Calu3 (cell line): ENCODE data around the gene PLEKHO2. TPM values are rescaled to one million over a fixed set of nuclear protein-coding genes. Genes with fewer than 3 reads are reported as not detected.
A peak's percentile ranks its signal among the peaks of the same experiment; 100 is the strongest.

Source experiments
- BruUV-seq: library from RNA; stranded (reverse); fragments of 400-500 nt; replicated peaks from 2 replicates; lab custom pipeline; 2021; lab: Mats Ljungman, UMichigan
- CTCF ChIA-PET: fragments of 300-600 bp; sonication (Branson Sonifier 250); formaldehyde crosslinking; loops from one replicate; lab custom pipeline; 2022; ENCODE audit warnings: antibody characterized with exemption; lab: Charles Lee
- DNase-seq: peaks from one replicate; pipeline ENCODE4 v3.0.0; 2022
- H3K27ac Mint-ChIP-seq: one replicate; pipeline ENCODE4 v1.8.0; 2022; ENCODE audit warnings: mixed read lengths; ENCODE audit not compliant: unreplicated experiment
- H3K27me3 Mint-ChIP-seq: one replicate; pipeline ENCODE4 v1.8.0; 2022; ENCODE audit warnings: mixed read lengths; ENCODE audit not compliant: unreplicated experiment
- H3K36me3 Mint-ChIP-seq: one replicate; pipeline ENCODE4 v1.8.0; 2022; ENCODE audit warnings: mild to moderate bottlenecking, moderate library complexity, mixed read lengths; ENCODE audit not compliant: insufficient read depth, unreplicated experiment
- H3K4me1 Mint-ChIP-seq: one replicate; pipeline ENCODE4 v1.8.0; 2022; ENCODE audit warnings: mild to moderate bottlenecking, low read depth, mixed read lengths; ENCODE audit not compliant: unreplicated experiment
- H3K4me3 Mint-ChIP-seq: one replicate; pipeline ENCODE4 v1.8.0; 2022; ENCODE audit warnings: mild to moderate bottlenecking, low read depth, moderate library complexity, mixed read lengths; ENCODE audit not compliant: unreplicated experiment
- H3K9me3 Mint-ChIP-seq: one replicate; pipeline ENCODE4 v1.8.0; 2022; ENCODE audit warnings: low read depth, mixed read lengths; ENCODE audit not compliant: unreplicated experiment
- intact Hi-C: fragments of 100-400 bp; cut with micrococcal nuclease; formaldehyde crosslinking; loops from one replicate; pipeline ENCODE4 v1.10.0; 2022; ENCODE audit not compliant: unreplicated experiment
- total RNA-seq: library from RNA; stranded (reverse); gene quantifications from 2 replicates; pipeline ENCODE4 v1.2.3, GENCODE V29; 2022
- TF ChIP-seq, protein P1 (sequence below): fragments of 200-600 bp; IDR thresholded peaks from one replicate; pipeline ENCODE4 v1.8.0; 2022; ENCODE audit warnings: antibody characterized with exemption; ENCODE audit not compliant: unreplicated experiment

PLEKHO2 gene
- total RNA-seq, 1 experiment from 2014 or later: 2.0 TPM

DNA sequence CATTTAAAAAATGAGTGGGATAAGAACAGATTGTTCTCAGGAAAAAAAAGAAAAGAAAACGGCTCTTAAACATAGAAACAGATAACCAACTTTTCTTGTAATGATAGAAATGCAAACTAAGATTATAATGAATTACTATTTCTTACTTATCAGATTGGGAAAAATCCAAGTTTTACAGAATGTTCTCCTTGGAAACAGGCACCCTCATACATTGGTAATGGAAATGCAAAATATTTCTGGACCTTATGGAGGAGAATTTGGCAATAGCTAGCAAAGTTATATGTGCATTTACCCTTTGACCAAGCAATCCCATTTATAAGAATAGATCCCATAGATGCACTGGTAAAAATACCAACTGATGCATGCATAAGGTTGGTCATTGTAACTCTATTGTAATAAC, 66.3 kb downstream of the PLEKHO2 start:
- Mint-ChIP-seq H3K27me3 (peaks cover 52% of the 10 kb centered on the region), H3K36me3 (peaks cover 5% of the 10 kb centered on the region), H3K4me1 (peaks cover 15% of the 10 kb centered on the region), H3K4me3 (no peak overlapping the region), H3K9me3 (peaks cover 4% of the 10 kb centered on the region), H3K27ac (no peak overlapping the region)
- BruUV-seq: no TSS peak
- DNase-seq: no peak
- CTCF ChIA-PET: interaction anchor here (0.6 kb wide), 1 partner anchor 781 kb away, joined by 3 read pairs; no protein-coding TSS in a partner anchor
- intact Hi-C loops: no loop called here
- TF ChIP-seq, protein P1, sequence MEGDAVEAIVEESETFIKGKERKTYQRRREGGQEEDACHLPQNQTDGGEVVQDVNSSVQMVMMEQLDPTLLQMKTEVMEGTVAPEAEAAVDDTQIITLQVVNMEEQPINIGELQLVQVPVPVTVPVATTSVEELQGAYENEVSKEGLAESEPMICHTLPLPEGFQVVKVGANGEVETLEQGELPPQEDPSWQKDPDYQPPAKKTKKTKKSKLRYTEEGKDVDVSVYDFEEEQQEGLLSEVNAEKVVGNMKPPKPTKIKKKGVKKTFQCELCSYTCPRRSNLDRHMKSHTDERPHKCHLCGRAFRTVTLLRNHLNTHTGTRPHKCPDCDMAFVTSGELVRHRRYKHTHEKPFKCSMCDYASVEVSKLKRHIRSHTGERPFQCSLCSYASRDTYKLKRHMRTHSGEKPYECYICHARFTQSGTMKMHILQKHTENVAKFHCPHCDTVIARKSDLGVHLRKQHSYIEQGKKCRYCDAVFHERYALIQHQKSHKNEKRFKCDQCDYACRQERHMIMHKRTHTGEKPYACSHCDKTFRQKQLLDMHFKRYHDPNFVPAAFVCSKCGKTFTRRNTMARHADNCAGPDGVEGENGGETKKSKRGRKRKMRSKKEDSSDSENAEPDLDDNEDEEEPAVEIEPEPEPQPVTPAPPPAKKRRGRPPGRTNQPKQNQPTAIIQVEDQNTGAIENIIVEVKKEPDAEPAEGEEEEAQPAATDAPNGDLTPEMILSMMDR: no peak

DNA sequence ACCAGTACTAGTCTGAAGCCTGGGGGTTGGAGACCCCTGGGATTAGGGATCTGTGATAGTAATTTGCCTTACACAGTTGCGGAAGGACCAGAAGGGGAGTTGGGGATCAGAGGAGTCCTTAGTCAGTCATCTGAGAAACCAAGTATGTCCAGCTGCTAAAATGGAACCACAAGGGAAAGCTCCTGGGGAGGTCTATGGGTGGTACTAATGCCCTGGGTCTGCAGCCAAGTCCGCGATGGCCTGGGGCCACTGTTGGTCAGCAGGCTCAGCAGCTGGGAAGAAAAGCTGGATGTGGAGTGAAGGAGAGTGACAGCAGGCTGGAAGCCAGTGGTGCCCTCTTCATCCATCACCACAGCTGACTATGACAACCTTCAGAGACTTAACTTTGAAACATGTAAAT, 67.8 kb downstream of the PLEKHO2 start:
- peaks cover 67% of the 10 kb centered on the region for H3K27me3 Mint-ChIP-seq
- BruUV-seq: no TSS peak
- intact Hi-C loops: no loop called here
- TF ChIP-seq, protein P1: no peak
- no peak overlapping the region for H3K27ac Mint-ChIP-seq
- H3K36me3 Mint-ChIP-seq: peaks cover 5% of the 10 kb centered on the region
- H3K4me1 Mint-ChIP-seq: peaks cover 15% of the 10 kb centered on the region
- DNase-seq: no peak
- CTCF ChIA-PET: interaction anchor here (0.7 kb wide), 1 partner anchor 825 kb away, joined by 4 read pairs; no protein-coding TSS in a partner anchor
- peaks cover 4% of the 10 kb centered on the region for H3K9me3 Mint-ChIP-seq
- no peak overlapping the region for H3K4me3 Mint-ChIP-seq

DNA sequence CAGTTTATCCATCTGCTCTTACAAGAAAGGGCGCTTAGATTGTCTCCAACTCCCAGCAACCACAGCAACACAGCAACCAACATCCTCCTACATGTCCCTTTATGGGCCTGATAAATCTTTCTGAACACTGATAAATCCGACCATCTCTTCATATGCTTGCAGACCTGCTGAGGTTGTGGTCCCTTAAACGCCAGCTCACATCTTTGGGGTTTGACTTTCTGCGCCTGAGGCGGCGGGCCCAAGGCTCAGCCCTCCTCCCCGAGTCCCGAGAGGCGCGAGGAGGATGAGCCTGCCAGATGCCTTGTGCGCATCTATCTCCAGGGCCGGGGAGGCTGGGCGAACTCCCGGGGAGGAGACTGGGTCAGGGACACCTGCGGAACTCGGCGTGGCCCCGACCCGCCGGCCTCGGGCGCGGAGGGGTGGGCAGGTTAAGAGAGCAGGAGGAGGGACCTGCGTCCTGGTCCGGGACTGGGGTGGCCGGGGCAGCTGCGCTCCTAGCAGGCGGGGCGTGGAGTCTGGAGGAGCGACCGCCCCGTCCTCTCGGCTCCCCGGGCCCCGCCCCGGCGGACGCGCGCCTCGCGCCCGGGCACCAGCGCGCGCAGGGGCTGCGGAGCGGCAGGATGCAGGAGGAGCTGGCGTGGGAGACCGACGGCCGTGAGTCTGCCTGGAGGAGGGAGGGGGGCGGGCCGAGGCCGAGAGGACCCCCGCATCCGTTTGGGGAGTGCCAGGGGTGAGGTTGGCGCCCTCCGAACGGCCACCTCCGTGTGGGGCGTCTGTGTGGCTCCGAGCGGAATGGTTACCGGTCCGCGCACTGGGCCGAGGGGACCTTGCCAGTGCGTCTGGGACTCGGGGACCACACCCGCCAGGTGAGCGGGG, 69.8 kb downstream of the PLEKHO2 start, which contains the start of gene ANKDD1A:
TSS of gene ANKDD1A (plus strand) at position 592 of the 876 bp plus-strand sequence. CDS start at position 621, 29 bp downstream.
- intact Hi-C loops: no loop called here
- Mint-ChIP-seq H3K9me3 (no peaks in the 10 kb centered on the region), H3K4me1 (peaks cover 8% of the 10 kb centered on the region), H3K36me3 (peaks cover 5% of the 10 kb centered on the region), H3K27me3 (peaks cover 87% of the 10 kb centered on the region), H3K27ac (no peak within 1 kb of the TSS), H3K4me3 (peak within 1 kb of the TSS; percentile 80)
- CTCF ChIA-PET: no interaction called here
- TF ChIP-seq, protein P1: no peak
- BruUV-seq: no TSS peak
- peak; percentile 70 for DNase-seq

DNA sequence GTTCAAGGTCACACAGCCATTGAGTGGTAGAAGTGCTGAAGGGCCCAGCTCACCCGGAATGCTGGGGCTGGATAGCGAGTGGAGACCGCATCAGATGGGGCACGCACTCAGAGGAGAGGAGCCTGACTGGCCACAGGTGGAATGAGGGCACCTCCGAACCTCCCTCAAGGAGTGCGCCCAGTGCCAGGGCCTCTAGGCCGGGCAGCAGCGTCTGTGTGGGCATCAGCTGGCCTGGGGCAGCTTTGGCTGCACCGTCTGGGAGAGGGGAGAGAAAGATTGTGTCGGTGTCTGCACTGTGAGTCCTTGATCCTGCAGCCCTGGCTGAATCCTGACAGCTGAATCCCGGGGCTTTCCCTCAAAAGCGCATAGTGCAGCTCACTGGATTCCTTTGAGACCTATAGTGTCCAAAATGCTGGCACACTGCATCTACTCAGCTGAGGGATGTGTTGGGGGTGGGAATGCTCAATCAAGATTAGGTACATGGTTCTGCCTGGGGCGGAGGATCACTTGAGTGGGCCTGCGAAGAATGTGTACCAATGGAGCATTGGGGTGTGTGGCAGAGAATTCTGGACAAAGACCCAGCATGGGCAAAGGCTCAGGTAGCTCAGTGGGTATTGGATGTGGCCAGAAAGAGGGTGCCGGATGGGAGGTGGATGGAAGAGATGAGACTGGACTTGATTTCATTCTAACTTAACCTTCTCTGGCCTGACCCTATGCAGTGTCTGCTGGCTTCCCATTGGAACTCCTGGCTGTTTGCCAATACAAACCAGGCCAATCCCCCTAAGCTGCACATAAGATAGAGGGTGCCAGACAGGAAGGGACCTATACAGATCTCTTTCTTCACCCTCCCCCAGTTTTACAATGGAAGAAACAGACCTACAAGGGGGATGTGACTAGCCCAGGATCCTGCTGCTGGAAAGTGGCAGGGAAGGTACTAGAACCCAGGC, 70.9 kb downstream of the PLEKHO2 start:
- Mint-ChIP-seq H3K27me3 (peaks cover 90% of the 10 kb centered on the region), H3K4me3 (peak overlapping the region; percentile 80), H3K9me3 (no peaks in the 10 kb centered on the region), H3K27ac (no peak overlapping the region), H3K36me3 (peaks cover 5% of the 10 kb centered on the region), H3K4me1 (peaks cover 8% of the 10 kb centered on the region)
- TF ChIP-seq, protein P1: no peak
- DNase-seq: no peak
- intact Hi-C loops: no loop called here
- CTCF ChIA-PET: interaction anchor here (0.5 to 0.6 kb wide), 2 partner anchors 410 to 908 kb away, joined by 3 to 4 read pairs; no protein-coding TSS in a partner anchor
- no TSS peak for BruUV-seq
